Muscle of leg (tissue), 11 donors: ENCODE measurements around the gene SIPA1L3. TPM values are rescaled to one million over a fixed set of nuclear protein-coding genes. Genes with fewer than 3 reads are reported as not detected.
"Not testable (repeated sequence)": the region's sequence is repeated elsewhere in the genome, so short reads cannot be mapped to it uniquely, and the experiment has no call there.

Source experiments
- DNase-seq: peaks from one replicate; pipeline ENCODE4 v3.0.0; 2013
- H3K27ac ChIP-seq: one replicate; pipeline ENCODE4 v1.5.1; 2013; ENCODE audit warnings: mild to moderate bottlenecking, low read length, control low read depth
- H3K27me3 ChIP-seq: one replicate; pipeline ENCODE4 v1.6.1; 2013; ENCODE audit warnings: low read length; ENCODE audit not compliant: control insufficient read depth, insufficient read depth
- H3K36me3 ChIP-seq: one replicate; pipeline ENCODE4 v1.6.1; 2013; ENCODE audit warnings: low read length; ENCODE audit not compliant: control insufficient read depth, insufficient read depth
- H3K4me1 ChIP-seq: one replicate; pipeline ENCODE4 v1.6.1; 2013; ENCODE audit warnings: low read length; ENCODE audit not compliant: control insufficient read depth, insufficient read depth
- H3K4me3 ChIP-seq: one replicate; pipeline ENCODE4 v1.5.1; 2013; ENCODE audit warnings: low read length, control low read depth
- H3K9me3 ChIP-seq: replicated peaks from 2 replicates; pipeline ENCODE4 v1.6.1; 2013; ENCODE audit warnings: low read depth, low read length; ENCODE audit not compliant: control insufficient read depth
- WGBS: methylation state at CpG from one replicate; pipeline ENCODE4 v1.1.5; 2013; ENCODE audit warnings: missing lambda C conversion rate; ENCODE audit not compliant: insufficient coverage; 5-methylcytosine and 5-hydroxymethylcytosine counted together
- polyA plus RNA-seq, 8 donors: library from polyadenylated mRNA; unstranded; fragments of 120-200 nt; gene quantifications; one replicate each; pipeline versions ENCODE4 v1.2.1 to v1.2.3, GENCODE V29; 2013; ENCODE audit warnings: inconsistent platforms in 1 of 8, low replicate concordance in 1 of 8; ENCODE audit not compliant: insufficient read length in 8 of 8, insufficient read depth in 1 of 8
- total RNA-seq: library from RNA; stranded (reverse); fragments of 120-200 nt; gene quantifications from one replicate; pipeline ENCODE4 v1.2.4, GENCODE V29; 2013

The SIPA1L3 gene
- total and polyA plus RNA-seq, 9 donors = 6.8 to 13.8 (median 9.1) TPM

- not testable (repeated sequence) for H3K36me3 ChIP-seq, DNase-seq, H3K27ac ChIP-seq, H3K9me3 ChIP-seq, H3K4me3 ChIP-seq
- 96% methylated on average over 3 of the region's 6 CpGs for whole genome bisulfite sequencing
- H3K4me1 ChIP-seq = peaks cover 22% of the 10 kb centered on the region
- H3K27me3 ChIP-seq = peaks cover 29% of the 10 kb centered on the region
These were observed 317.8 kb downstream of the SIPA1L3 start for GRCh38 chr19:38224863-38225218.

GRCh38 chr19:38227287-38228004 is 320.4 kb downstream of the SIPA1L3 start:
- Histone ChIP-seq H3K9me3 (no peaks in the 10 kb centered on the region), H3K27me3 (peaks cover 46% of the 10 kb centered on the region), H3K27ac (no peak overlapping the region), H3K4me1 (peaks cover 22% of the 10 kb centered on the region), H3K36me3 (no peaks in the 10 kb centered on the region), H3K4me3 (no peak overlapping the region)
- 72% methylated on average over 7 of the region's 11 CpGs for WGBS
- DNase-seq = no peak

GRCh38 chr19:38228005-38228377 is 321.0 kb downstream of the SIPA1L3 start:
- Histone ChIP-seq H3K27ac (no peak overlapping the region), H3K9me3 (no peaks in the 10 kb centered on the region), H3K4me3 (no peak overlapping the region), H3K4me1 (peaks cover 22% of the 10 kb centered on the region), H3K36me3 (no peaks in the 10 kb centered on the region), H3K27me3 (peaks cover 46% of the 10 kb centered on the region)
- no CpG with 5 or more reads among the region's 16 CpGs for whole genome bisulfite sequencing
- no peak for DNase-seq

- peak overlapping the region; percentile 35 for H3K4me3 ChIP-seq
- H3K36me3 ChIP-seq = no peaks in the 10 kb centered on the region
- peaks cover 43% of the 10 kb centered on the region for H3K27me3 ChIP-seq
- H3K27ac ChIP-seq = no peak overlapping the region
- no peak for DNase-seq
- WGBS = under 1% methylated on average over 57 of the region's 80 CpGs
- no peaks in the 10 kb centered on the region for H3K9me3 ChIP-seq
- H3K4me1 ChIP-seq = peaks cover 18% of the 10 kb centered on the region
These were observed 321.8 kb downstream of the SIPA1L3 start for GRCh38 chr19:38228491-38229439.

- Histone ChIP-seq H3K9me3 (no peaks in the 10 kb centered on the region), H3K36me3 (no peaks in the 10 kb centered on the region), H3K4me1 (peaks cover 12% of the 10 kb centered on the region), H3K27ac (no peak overlapping the region), H3K4me3 (no peak overlapping the region), H3K27me3 (peaks cover 43% of the 10 kb centered on the region)
- peak; percentile 79 for DNase-seq
- WGBS = under 1% methylated on average over 47 of the region's 54 CpGs
These were observed 322.6 kb downstream of the SIPA1L3 start for GRCh38 chr19:38229585-38230073.

- not testable (repeated sequence) for H3K36me3 ChIP-seq, H3K27ac ChIP-seq, DNase-seq, H3K4me3 ChIP-seq, H3K9me3 ChIP-seq
- WGBS = no CpG with 5 or more reads among the region's 3 CpGs
- peaks cover 12% of the 10 kb centered on the region for H3K4me1 ChIP-seq
- H3K27me3 ChIP-seq = peaks cover 41% of the 10 kb centered on the region
These were observed 323.6 kb downstream of the SIPA1L3 start for GRCh38 chr19:38230506-38231133.

GRCh38 chr19:38231918-38232317 is 324.9 kb downstream of the SIPA1L3 start:
- Histone ChIP-seq H3K27ac (no peak overlapping the region), H3K9me3 (no peaks in the 10 kb centered on the region), H3K36me3 (no peaks in the 10 kb centered on the region), H3K27me3 (peaks cover 37% of the 10 kb centered on the region), H3K4me3 (no peak overlapping the region), H3K4me1 (peaks cover 12% of the 10 kb centered on the region)
- DNase-seq = no peak
- WGBS = 84% methylated on average over 5 of the region's 7 CpGs

- Histone ChIP-seq H3K27ac (no peak overlapping the region), H3K4me3 (no peak overlapping the region), H3K36me3 (no peaks in the 10 kb centered on the region), H3K27me3 (peaks cover 25% of the 10 kb centered on the region), H3K9me3 (no peaks in the 10 kb centered on the region), H3K4me1 (peaks cover 5% of the 10 kb centered on the region)
- 15% methylated on average over 7 of the region's 7 CpGs for WGBS
- DNase-seq = peak; percentile 77
These were observed 326.8 kb downstream of the SIPA1L3 start for GRCh38 chr19:38233740-38234251.

GRCh38 chr19:38234615-38235014 is 327.6 kb downstream of the SIPA1L3 start:
- WGBS = 100% methylated on average over 1 of the region's 4 CpGs
- H3K27me3 ChIP-seq = peaks cover 19% of the 10 kb centered on the region
- no peak overlapping the region for H3K27ac ChIP-seq
- H3K9me3 ChIP-seq = no peaks in the 10 kb centered on the region
- no peaks in the 10 kb centered on the region for H3K36me3 ChIP-seq
- no peaks in the 10 kb centered on the region for H3K4me1 ChIP-seq
- no peak for DNase-seq
- H3K4me3 ChIP-seq = no peak overlapping the region

- no peak for DNase-seq
- Histone ChIP-seq H3K36me3 (no peaks in the 10 kb centered on the region), H3K4me3 (no peak overlapping the region), H3K27ac (no peak overlapping the region), H3K4me1 (peaks cover 7% of the 10 kb centered on the region), H3K27me3 (no peaks in the 10 kb centered on the region), H3K9me3 (no peaks in the 10 kb centered on the region)
- WGBS = 38% methylated on average over 7 of the region's 8 CpGs
These were observed 332.8 kb downstream of the SIPA1L3 start for GRCh38 chr19:38239816-38240215.
